Spleen (tissue), 7 donors: ENCODE data around the gene KRTAP4-2.
"Not testable (repeated sequence)": the region's sequence is repeated elsewhere in the genome, so short reads cannot be mapped to it uniquely, and the experiment has no call there.

Source experiments
- POLR2A ChIP-seq, 3 donors: fragments of 450-650 bp; IDR thresholded peaks; one replicate each; pipeline ENCODE4 v1.5.1; 2017; ENCODE audit warnings: antibody characterized with exemption in 3 of 3, mild to moderate bottlenecking in 1 of 3
- TF ChIP-seq, protein P1 (sequence below), 11 experiments: fragments of 200-600 bp in 7 of 11; fragments of 450-650 bp in 4 of 11; sonication (generic) in 4 of 11; IDR thresholded peaks in 8 of 11; conservative IDR thresholded peaks in 3 of 11; 1 replicate in 7 of 11; 2 replicates in 4 of 11; pipeline versions ENCODE4 v1.4.0 to v1.8.0; 2016 to 2021; ENCODE audit warnings: antibody characterized with exemption in 11 of 11, inconsistent platforms in 4 of 11, mild to moderate bottlenecking in 1 of 11
- donor health status: DM: no; HTN: no; CAD: no; lungs with moderate emphysema.
- donor health status: DM: no; HTN: no; CAD: no.
- donor health status: DM: no; HTN: no; CAD: no.

DNA sequence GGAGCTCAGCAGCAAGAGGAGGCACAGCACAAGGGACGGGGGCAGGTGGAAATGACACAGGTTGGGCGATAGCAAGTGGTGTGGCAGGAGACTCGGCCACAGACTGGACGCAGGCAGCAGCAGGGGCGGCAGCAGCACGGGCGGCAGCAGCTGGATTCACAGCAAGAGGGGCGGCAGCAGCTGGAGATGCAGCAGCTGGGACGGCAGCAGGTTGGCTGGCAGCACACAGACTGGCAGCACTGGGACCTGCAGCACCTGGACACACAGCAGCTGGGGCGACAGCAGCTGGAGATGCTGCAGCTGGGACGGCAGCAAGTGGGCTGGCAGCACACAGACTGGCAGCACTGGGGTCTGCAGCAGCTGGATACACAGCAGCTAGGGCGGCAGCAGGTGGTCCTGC is 38.2 kb downstream of the KRTAP4-2 start:
- not testable (repeated sequence) for TF ChIP-seq POLR2A (IDR thresholded peaks at IDR 0.05)
- TF ChIP-seq, protein P1, sequence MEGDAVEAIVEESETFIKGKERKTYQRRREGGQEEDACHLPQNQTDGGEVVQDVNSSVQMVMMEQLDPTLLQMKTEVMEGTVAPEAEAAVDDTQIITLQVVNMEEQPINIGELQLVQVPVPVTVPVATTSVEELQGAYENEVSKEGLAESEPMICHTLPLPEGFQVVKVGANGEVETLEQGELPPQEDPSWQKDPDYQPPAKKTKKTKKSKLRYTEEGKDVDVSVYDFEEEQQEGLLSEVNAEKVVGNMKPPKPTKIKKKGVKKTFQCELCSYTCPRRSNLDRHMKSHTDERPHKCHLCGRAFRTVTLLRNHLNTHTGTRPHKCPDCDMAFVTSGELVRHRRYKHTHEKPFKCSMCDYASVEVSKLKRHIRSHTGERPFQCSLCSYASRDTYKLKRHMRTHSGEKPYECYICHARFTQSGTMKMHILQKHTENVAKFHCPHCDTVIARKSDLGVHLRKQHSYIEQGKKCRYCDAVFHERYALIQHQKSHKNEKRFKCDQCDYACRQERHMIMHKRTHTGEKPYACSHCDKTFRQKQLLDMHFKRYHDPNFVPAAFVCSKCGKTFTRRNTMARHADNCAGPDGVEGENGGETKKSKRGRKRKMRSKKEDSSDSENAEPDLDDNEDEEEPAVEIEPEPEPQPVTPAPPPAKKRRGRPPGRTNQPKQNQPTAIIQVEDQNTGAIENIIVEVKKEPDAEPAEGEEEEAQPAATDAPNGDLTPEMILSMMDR (IDR thresholded peaks at IDR 0.05 in 8 of 11, conservative IDR thresholded peaks at IDR 0.05 in 3 of 11) = not testable (repeated sequence)
